ENCODE data around the gene MACROD1.

Gene MACROD1

DNA sequence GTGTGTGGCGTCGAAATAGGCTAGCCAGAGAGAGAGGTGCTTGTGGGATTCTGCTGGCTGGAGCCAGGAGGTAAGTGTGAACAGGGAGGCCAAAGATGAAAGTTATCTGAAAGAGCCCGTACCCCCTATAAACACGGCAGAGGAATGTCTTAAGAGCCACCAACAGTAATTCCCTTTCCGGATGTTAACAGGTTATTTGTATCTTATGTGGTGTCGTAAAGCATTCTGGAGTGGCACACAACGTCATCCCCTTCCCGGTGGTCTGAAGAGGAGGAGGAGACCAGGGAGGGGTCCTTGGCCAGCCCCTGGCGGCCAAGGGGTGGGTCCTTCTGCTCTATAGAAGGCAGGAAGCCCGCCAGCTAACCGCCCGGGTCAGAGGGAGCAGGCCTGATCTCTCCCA lies 39.5 kb downstream of the MACROD1 start:
- no peak for DNase-seq (ENCODE audit: extremely low read depth, low read depth)
- TF ChIP-seq CTCF (IDR thresholded peaks at IDR 0.05; ENCODE audit: low read depth, low read length) = no peak

DNA sequence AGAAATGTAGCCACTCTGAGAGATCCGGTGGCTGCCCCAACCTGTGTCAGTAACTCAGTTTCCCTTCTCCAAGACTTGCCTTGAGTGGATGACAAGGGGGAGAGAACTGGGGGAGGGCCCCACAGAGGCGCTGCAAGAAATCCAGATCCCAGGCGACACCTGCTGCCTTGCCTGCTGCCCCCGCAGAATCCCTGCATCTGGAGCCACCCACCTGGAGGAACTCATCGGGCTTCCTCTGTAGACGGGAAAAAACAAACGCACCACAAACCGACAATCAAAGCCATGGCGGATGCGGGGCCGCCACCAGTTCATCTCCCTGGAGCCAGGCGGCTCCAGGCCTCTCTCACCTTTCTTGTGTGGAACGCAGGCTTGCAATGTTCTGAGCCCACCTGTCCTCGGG lies 40.2 kb downstream of the MACROD1 start:
- no peak for DNase-seq (ENCODE audit: extremely low read depth, low read depth)
- TF ChIP-seq CTCF (IDR thresholded peaks at IDR 0.05; ENCODE audit: low read depth, low read length) = no peak

DNA sequence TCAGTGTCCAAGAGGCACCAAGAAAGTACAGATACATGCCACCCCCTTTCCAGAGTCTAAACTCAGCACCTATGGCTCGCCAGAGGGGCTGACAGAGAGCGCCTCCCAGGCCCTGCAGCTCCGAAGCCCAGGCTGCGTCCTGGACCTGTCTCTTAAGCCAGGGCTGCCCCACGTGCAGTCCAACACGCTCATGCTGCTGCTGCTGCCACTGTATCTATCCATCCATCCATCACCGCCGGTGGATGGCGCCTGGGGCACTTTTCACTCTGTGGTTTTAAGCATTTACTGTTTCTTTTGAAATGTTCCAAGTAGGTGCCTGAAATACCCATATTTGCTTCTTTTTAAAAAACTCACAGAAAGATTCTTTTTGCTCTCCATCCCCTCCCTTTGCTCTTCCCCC lies 41.8 kb downstream of the MACROD1 start:
- TF ChIP-seq CTCF (IDR thresholded peaks at IDR 0.05; ENCODE audit: low read depth, low read length) = no peak
- DNase-seq (ENCODE audit: extremely low read depth, low read depth) = no peak

DNA sequence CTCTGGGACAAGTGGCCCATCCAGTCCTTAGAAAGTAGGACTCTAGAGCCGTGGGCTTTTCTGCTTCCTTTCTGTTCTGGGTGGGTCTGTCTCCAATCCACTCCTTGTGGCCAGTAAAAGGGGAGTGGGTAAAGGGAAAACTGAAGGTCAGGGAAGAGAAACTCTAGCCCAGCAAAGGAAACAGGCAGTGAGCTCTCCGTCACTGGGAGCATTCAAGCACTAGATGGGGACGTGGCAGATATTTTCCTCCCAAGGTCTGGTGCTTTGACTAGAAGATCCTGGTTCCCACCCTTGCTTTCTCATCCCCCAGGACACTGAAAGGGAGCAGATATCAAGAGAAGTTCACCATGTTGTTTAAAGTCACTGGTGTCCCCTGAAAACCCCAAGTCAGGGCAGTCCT lies 42.2 kb downstream of the MACROD1 start:
- no peak for TF ChIP-seq CTCF (IDR thresholded peaks at IDR 0.05; ENCODE audit: low read depth, low read length)

GRCh38 chr11:64122411-64123410 lies 43.2 kb downstream of the MACROD1 start:
- DNase-seq (ENCODE audit: extremely low read depth, low read depth) = no peak
- TF ChIP-seq CTCF (IDR thresholded peaks at IDR 0.05; ENCODE audit: low read depth, low read length) = no peak

More for the DNA sequence above, 42.2 kb downstream of the MACROD1 start:
- no peak for DNase-seq (ENCODE audit: extremely low read depth, low read depth)

DNA sequence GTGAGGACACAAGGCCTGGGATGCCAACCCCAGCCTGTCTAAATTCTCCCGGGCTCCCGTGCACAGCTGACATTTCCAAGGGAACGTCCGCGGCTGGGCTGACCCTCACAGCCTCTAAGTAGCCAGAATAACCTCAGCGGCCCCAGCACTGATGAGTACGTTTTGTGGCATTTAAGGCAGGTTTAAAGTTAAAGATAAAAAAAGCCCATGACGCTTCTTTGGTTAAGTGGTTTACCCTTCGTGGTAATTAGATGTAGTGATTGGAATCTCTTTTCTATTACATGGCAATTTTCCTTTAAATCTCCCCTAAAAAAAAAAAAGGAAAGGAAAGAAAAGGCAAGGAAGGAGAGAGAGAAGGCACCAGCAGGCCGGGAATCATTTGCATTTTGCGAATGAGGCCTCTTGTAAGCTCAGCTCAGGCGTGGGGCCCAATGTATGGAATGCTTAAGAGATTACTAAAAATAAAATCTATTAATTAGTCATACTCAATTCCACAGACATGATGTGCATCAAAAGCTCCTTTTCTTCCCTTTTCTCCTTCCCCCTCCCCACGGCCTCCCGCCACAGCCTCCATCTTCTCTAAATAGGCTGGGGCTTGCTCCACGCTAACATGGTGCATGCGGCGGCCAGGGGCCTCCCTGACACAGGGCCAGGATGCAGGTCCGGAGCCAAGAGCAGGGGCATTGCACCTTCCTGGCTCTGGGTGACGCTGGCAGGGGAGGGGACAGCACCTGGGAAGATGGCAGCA lies 44.1 kb downstream of the MACROD1 start:
- DNase-seq (ENCODE audit: extremely low read depth, low read depth) = peak; percentile 11
- no peak for TF ChIP-seq CTCF (IDR thresholded peaks at IDR 0.05; ENCODE audit: low read depth, low read length)
